ENCODE results near the gene GPD2.
"Not testable (repeated sequence)": the region's sequence is repeated elsewhere in the genome, so short reads cannot be mapped to it uniquely, and the experiment has no call there.

Gene GPD2

DNA sequence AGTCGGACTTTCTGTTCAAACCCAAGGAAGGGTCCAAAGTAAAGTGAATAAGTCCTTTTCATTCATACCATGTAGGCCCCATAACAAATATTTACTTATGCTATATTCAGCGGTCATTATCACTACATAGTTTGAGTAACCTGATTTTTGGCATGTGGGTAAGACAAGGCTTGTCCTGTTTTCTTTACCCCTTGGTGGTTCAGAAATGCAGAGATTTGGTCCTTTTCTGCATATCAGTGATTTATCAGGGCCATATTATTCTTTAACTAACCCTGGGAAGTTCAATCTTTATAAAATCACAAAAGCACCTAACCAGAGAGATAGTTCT, 157.4 kb downstream of the GPD2 start:
- no peak for DNase-seq

DNA sequence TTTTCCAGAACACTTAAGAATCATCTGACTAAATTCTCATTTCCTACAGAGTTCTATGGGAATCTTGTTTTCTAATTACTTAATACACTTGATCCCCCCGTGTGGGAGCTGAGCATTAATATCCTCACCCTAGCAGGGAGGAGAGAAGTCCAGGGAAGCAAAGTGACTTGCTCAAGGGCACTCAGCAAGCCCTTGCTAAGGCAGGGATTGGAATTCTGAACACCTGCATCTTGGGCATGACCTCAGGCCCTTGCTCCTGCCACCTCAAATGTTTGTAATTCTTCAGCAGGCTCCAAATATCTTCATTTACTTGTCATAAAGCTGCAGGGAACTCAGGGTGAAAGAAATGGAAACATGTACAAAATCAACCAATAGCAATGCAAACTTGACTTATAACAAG, 162.4 kb downstream of the GPD2 start:
- no peak for DNase-seq

DNA sequence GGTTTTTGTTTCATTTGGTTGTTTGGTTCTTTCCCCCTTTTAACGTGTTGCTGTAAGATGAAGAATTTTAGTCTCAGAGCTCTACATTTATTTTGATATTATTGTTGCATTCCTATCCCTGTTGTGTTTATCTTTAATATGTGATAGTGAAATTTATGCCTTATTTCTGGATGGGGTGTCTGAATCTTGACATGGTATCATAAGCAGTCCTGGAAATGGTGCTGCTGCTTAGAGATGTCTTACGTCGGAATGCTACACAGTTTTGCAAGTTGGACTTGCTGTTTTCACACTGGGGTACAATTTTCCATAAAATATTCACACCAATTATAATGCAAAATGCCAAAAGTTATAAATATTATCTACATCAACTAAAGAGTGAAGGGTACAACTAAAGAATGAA, 164.0 kb downstream of the GPD2 start:
- no peak for DNase-seq

DNA sequence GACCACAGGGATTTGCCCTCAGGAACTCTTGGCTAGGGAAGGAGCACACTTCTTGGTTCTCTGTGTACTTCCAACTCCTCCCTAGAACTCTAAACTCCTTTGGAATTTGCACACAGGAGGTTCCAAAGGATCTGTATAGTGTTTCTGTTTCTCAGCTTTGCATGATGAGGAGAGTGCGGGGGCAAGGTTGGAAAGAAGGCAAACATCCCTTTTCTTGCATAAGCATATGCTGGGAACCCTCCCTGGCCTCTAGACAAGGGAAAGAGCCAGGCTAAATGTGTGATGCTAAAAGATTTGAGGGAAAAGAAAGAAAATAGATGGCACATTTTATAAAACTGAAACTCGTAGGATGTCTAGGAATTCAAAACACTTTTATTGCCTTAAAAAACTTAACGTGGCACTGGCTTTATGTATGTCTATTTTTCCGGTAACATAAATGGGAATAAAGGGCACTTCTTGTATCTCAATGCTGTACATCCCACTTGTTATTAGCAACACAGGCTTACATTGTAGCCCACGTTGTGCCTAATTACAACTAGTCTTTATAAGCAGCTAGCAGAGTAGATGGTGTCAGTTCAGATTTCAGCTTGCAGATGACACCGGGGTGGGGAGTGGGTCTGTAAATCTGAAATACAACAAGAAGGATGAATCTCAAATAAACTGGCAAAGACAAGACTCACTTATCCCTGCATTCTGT, 165.8 kb downstream of the GPD2 start:
- DNase-seq: no peak

DNA sequence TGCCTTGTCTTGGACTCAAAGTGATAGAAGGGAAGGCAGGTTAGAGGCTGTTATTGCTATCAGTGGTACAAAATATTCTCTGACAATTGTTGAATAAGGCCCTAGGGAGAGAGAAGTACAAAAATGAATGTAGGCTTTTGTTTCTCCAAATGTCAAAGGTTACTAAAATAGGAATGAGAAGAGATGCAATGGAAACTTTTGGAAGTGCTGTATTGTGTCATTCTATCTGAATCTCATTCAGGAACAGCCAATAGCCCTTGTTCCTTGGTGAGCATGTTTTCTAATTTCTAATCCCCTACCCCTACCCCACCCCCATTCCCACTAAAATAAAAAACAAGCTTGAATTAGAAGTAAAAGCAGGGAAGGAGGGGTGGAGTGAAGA, 166.4 kb downstream of the GPD2 start:
- no peak for DNase-seq

DNA sequence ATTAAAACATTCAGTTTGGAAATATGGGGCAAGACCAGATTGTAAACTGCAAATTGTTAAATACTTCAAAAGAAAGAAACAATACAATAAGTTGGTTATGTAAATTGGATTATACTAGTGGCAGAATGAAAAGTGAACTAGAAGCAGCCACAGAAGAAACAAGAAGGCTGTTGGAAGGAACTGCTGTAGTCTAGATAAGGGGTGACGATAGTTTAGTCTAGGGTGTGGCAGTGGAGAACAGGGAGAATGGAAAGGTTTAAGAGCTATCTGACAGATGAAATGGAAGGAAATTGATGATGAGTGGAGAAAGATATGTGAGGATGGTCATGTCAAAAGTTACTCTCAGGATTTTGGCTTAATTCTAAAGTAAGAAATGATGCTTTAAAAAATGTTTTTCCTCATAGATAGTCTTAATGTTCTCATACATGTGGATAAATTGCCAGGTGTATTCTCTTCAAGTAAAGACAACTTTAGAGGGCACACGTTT, 179.7 kb downstream of the GPD2 start:
- DNase-seq: no peak

DNA sequence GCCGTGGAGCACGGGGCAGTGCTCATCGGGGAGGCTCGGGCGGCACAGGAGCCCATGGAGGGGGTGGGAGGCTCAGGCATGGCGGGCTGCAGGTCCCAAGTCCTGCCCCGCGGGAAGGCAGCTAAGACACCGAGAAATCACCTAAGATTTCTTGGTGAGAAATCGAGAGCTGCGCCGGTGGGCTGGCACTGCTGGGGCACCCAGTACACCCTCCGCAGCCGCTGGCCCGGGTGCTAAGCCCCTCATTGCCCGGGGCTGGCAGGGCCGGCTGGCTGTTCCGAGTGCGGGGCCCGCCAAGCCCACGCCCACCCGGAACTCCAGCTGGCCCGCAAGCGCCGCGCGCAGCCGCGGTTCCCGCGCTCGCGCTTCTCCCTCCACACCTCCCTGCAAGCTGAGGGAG, 181.9 kb downstream of the GPD2 start:
- not testable (repeated sequence) for DNase-seq

DNA sequence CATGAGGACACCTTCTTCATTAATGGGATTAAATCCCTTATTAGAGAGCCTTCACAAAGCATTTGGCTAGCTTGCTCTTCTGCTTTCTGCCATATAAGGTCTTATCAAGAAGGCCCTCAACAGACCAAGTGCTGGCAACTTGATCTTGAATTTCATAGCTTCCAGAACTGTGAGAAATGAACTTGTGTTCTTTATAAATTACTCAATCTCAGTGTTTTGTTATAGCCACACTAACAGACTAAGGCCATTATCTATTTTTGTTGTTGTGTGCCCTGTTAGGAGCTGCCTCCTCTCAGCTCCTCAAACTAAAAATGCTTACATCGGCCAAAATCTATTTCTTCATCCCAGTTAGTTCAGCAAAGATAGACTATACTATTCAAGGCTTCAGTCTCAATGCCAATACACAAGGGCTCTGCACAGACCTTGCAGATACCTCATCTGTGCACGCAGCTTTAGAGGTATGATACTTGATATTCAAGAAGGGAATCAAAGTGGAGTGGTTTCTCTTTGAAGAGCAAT, 182.9 kb downstream of the GPD2 start:
- DNase-seq: no peak

DNA sequence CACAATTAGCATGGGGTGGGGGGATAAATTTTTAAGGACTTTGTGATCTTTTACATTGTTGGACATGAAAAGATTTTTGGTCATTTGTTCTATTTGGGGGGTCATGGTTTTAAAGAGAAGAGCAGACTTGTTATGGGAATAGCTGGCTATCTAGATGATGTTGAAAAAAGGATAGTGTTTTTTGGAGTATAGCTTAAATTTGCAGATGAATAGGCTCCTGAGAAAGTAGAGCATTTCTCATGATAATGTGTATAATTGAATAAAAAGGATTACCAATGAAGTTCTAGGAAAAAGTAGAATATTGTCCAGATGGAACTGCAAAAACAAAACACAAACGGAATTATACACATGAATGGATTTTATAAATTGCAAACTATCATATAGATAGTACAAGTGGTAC, 186.3 kb downstream of the GPD2 start:
- no peak for DNase-seq

DNA sequence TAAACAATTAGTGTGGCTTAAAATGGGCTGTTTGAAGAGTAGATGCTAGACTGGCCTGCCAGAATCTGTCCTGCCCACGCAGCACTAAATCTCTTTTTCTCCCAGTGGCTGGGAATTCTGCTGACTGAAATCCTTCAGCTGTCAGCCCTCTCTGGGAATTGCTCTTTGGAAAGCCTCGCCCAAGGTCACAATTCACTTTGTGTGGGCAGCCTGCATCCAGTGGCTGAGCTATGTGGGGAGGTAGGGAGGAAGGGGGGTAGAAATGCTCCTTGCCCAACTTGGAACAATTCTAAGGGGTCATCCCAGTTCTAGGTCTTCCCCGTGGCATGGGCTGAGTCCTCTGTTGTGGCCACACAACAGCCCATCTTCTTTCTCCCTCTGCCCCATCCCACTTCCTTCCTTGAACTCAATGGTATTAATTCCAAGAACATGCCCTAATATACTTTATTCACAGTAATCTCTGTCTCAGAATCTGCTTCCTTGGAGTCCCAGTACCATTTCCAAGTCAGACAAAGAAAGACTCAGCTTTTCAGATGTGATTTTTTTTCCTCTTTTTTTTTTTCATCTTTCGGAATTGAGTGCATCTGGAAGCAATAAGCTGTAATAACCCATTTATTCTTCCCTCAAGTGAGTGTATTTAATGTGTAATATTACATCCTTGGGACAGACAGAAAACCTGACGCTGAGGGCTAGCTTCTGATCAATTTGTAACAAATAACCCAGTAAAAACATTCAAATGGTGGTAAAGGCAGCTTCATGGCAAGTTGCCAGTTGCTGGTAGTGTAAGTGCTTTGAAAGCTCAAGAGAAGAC, 189.4 kb downstream of the GPD2 start:
- DNase-seq: no peak

DNA sequence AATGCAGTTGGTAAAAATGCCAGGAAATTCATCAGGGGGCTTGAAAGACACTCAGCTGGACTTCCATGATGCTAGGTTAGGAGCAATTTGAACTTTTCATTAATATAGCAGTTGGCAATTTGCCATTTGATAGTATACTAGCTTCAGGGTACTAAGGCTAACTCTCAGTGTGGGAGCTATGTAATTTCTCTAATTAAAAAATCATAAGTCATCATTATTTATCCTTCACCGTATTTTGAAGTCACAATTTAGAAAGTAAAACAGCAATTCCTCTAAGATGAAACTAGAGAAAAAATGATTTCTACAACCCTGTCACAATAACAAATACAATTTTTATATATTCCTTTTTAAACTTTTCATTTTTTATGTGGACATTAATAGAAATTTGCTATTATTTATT, 190.8 kb downstream of the GPD2 start:
- no peak for DNase-seq

DNA sequence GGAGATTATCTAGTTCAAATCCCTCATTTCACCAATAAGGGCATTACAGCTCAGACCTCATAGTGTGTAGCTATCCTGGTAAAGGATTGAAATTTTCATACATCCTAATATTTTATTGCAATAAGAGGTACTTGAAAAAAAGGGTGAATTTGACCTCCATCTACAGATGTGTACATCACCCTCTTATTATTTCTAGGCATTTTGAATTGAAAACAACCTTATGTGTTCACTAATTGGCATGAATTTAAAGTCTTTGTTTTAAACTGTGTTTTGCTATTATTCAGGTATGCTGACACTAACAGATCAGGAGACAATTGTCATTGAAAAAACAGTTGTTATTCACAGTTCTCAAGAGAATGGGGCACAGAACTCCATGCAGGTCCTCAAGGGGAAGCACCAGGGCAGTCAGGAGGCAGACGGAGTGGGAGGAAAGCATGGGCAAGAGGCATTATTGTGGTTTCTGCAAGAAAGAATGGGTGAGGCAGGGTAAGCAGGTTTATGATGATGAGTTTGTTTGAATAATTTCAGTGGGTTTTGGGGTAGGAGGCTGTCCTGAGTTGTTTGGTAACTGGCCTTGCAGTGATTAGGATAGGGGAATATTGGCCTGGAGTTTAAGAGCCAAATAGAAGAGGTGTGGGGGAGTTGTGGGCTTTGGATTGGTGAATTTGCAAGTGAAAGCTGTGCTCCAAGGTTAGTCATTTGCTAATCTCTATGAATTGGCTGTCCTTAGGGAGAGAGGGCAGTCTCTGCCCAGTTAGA, 194.6 kb downstream of the GPD2 start:
- no peak for DNase-seq

DNA sequence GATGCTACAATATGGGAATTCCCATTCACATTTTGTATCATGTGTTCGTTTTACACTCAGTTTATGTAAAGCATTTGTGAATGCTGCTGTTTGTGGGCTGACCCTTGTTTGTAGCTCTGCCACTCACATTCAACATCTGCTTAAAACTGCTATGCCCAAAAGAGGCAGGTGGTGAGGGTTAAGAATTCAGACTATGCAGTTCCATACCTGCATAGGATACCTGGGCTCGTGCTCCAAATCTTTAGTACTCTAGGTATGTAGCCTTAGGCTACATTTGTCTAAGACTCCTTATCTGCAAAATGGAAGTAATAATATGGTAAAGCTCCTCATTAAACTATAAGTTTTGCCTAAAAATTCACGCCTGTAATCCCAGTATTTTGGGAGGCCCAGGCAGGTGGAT, 199.5 kb downstream of the GPD2 start:
- no peak for DNase-seq

All from activated naive CD4-positive, alpha-beta T cell treated with anti-CD3 and anti-CD28 coated beads, Interleukin-2, amount 50 U/mL, for 16 hours (primary cell).